NCI-H128 (cell line): ENCODE results near the gene CNNM4.
A peak's percentile ranks its signal among the peaks of the same experiment; 100 is the strongest.

Experiments used
- DNase-seq: peaks from one replicate; lab custom pipeline; 2025; ENCODE audit not compliant: unreplicated experiment; lab: John Stamatoyannopoulos, UW

CNNM4 gene

DNA sequence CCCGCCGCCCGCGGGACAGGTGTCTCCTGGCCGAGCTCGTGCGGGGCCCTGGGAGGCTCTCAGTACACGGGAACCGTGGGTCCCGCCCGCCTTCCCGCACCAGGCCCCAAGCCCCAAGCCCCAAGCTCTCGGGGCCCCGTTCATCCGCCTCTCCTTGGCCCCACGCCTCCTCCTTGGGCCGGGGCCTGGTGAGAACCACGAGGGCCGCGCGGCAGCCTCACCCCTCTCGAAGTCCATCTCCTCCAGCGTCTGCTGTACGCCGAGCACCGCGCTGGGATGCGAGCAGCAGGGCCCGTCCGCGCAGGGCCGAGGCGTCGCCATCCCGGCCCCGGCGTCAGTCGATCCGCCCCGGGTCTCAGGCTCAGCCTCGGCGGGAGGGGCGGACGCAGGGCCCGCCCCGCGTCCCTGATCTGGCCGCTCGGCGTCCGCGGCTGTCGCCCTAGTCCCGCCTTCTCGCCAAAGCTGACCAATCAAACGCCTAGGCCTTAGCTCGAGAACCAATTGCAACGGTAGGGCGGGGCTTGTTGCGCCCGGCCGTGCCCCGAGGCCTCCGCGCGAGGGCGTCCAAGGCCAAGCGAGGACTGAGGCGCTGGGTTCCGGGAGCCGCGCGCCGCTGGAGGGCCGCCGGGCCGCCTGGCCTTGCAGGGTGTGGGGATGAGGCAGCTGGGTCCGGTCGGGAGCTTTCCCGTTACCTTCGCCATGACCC is 97.1 kb downstream of the CNNM4 start, which contains the start of gene ANKRD39:
Gene ANKRD39 (minus strand): TSS at position 350 of the 706 bp plus-strand sequence. CDS start 29 bp downstream, at position 321.
- peak; percentile 96 for DNase-seq

DNA sequence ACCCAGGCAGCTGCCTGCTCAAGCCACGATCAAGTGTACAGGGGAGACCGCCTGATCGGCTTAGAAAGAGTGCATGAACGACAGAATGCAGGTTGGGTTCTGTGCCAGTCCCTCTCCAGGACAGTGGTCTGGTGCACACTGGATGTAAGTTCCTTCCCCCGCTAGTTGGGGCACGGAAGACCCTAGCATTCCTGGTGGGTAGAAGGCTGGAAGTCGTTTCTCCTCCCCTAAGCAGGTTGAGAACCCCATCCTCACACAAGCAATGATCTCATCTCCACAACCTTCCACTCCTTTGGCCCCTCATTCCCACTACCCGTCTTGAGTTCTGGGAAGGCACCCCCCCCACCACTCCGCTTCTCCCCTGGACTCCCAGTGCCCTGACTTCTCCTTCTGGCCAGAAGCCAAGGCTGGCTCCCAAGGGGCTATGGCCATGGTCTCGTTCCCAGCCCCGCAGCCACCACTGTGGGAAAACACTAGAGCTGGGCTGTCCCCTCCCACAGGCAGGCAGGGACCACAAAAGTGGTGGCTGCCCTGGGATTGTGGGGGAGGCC is 98.5 kb downstream of the CNNM4 start:
- no peak for DNase-seq

GRCh38 chr2:96859681-96860064 is 99.0 kb downstream of the CNNM4 start:
- no peak for DNase-seq

DNA sequence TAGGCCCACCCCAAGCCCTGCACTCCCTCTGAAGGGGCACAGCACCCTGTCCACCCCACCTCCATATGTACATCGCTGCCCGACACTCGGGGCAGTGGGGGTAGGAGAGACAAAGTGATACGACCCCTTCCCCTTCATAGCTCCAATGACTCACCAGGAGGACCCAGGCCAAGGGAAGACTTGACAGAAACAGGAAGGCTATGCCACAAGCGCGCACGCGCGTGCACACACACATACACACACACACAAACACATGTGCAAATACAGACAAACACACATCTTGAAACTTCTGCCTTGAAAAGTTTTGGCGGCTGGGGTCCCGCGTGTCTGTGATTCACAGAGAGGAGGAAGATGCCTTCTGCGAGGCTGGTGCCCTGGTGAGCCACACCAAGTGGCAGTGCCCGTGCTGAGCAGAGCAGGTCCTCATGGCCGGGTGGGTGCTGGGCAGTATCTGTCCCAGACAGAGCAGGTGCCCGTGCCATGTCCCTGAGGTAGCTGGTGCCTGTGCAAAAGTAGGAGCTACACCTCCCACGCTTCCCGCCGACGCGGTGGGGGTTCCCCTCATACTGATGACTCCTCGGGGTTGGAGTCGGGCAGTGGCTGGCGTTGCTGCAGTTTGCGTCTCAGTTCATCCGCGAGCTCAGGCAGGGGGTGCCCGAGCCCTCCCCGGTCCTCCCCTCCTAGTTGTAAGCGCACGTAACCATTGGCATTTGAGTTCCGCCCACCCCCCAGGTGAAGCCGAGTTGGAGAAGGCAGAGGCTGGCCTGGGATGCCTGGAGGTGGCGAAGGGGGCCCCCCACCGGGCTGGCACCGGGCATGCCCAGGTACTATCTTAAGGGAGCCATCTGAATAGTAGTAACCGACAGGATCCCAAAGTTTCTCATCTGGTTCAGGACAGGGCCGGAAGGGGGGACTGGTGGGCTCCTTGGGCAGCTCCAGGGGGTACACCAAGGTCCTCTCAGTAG is 99.6 kb downstream of the CNNM4 start:
- DNase-seq, result no peak

DNA sequence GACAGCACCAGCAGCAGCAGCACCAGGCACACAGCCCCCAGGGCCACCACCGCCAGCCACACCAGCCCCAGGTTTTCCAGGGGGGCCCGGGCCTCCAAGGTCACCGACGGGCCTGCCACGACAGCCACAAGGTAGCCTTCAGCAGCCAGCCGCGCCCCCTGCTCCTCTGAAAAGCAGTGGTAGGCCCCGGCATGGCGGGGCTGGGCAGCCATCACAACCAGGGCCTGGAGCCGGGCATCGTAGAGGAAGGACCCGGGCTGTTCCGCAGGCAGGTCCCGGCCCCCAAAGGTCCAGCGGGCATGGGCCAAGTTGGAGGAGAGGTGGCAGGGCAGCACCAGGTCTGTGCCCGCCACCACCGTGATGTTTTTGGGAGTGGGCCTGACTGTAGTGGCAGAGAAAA is 100.4 kb downstream of the CNNM4 start:
- no peak for DNase-seq
